HG03175 (cell line): Measurements from ENCODE around the gene PRKACA.

Experiments used
- ATAC-seq: cut with Tn5 transposase; IDR thresholded peaks from one replicate; pipeline ENCODE4 v1.9.1; 2021; ENCODE audit warnings: mild to moderate bottlenecking, moderate library complexity; ENCODE audit not compliant: unreplicated experiment

Gene PRKACA

GRCh38 chr19:14097532-14098151, 19.9 kb downstream of the PRKACA start:
- no peak for ATAC-seq

GRCh38 chr19:14096272-14096992, 21.1 kb downstream of the PRKACA start:
- no peak for ATAC-seq

GRCh38 chr19:14094854-14095253, 22.7 kb downstream of the PRKACA start:
- ATAC-seq: no peak

- no peak for ATAC-seq
These were observed 24.3 kb downstream of the PRKACA start for GRCh38 chr19:14093117-14093823.

- no peak for ATAC-seq
These were observed 25.6 kb downstream of the PRKACA start for GRCh38 chr19:14091813-14092462.

- peak; percentile 55 for ATAC-seq
These were observed 26.3 kb downstream of the PRKACA start for GRCh38 chr19:14091081-14091812.

GRCh38 chr19:14090509-14091080, 27.0 kb downstream of the PRKACA start, which contains the start of gene SAMD1:
Gene SAMD1 (minus strand): TSS chr19:14090751.
- peak; percentile 43 for ATAC-seq

GRCh38 chr19:14089662-14090508, 27.7 kb downstream of the PRKACA start:
- ATAC-seq: no peak

- ATAC-seq: no peak
These were observed 28.2 kb downstream of the PRKACA start for GRCh38 chr19:14089412-14089661.

- ATAC-seq: no peak
These were observed 28.7 kb downstream of the PRKACA start for GRCh38 chr19:14088634-14089411.

- ATAC-seq: no peak
These were observed 31.5 kb downstream of the PRKACA start for GRCh38 chr19:14086098-14086497.

GRCh38 chr19:14085309-14085995, 32.1 kb downstream of the PRKACA start, which contains the start of gene C19orf67:
Gene C19orf67 (minus strand): TSS chr19:14085783. CDS start chr19:14085627, 156 bp downstream.
- ATAC-seq: no peak

- ATAC-seq: no peak
These were observed 34.9 kb downstream of the PRKACA start for GRCh38 chr19:14082675-14082960.

- ATAC-seq: peak; percentile 2
These were observed 35.5 kb downstream of the PRKACA start for GRCh38 chr19:14081797-14082674.

- peak; percentile 89 for ATAC-seq
These were observed 36.4 kb downstream of the PRKACA start for GRCh38 chr19:14080887-14081796.

- ATAC-seq: no peak
These were observed 39.2 kb downstream of the PRKACA start for GRCh38 chr19:14078411-14078810.
